Dermis blood vessel endothelial cell (primary cell): ENCODE results near the gene CORO1C. TPM values are rescaled to one million over a fixed set of nuclear protein-coding genes. Genes with fewer than 3 reads are reported as not detected.

Source experiments
- DNase-seq: peaks from one replicate; pipeline ENCODE4 v3.0.0; 2010
- total RNA-seq: library from RNA; depleted of rRNA; stranded (reverse); fragments of >200 nt; gene quantifications from 2 replicates; pipeline ENCODE4 v1.2.3, GENCODE V29; 2014

Gene CORO1C
- total RNA-seq, 1 donor from 2014 or later = 131 TPM

DNA sequence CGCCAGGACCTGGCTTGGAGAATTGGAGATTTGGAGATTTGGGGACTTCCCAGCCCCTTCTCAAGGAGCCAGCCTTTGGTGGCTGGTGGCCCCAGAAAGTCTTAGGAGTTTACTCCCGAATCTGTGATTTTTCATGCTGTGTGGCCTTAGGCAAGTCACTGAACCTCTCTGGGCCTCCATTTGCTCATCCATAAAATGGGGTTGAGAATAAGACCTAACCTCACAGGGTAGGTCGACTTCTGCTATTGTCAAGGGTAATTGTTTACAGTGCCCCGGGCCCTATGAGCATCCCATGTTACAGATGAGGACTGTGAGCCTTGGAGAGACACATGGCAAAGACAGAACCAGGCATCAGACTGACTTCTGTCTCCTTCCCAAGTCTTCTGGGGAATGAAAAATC is 117.3 kb downstream of the CORO1C start:
- DNase-seq = no peak

DNA sequence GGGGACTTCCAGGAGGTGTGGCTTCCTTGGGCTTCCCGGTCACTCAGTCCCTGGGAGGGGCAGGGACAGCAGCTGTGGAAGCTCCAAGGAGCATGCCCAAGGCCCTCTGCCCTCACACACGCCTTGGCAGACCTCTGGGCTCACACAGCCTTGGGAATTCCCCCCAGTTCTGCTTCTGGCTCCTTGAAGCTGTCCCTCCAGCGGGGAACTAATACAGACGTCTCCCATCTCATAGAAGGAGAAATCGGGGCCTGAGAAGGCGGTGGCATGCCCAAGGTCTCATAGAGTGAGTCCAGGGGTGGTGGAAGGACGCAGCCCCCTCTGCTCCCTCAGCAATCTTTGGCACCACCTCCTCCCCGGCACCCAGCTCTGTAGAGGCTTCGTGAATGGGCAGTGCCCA is 117.8 kb downstream of the CORO1C start:
- no peak for DNase-seq

DNA sequence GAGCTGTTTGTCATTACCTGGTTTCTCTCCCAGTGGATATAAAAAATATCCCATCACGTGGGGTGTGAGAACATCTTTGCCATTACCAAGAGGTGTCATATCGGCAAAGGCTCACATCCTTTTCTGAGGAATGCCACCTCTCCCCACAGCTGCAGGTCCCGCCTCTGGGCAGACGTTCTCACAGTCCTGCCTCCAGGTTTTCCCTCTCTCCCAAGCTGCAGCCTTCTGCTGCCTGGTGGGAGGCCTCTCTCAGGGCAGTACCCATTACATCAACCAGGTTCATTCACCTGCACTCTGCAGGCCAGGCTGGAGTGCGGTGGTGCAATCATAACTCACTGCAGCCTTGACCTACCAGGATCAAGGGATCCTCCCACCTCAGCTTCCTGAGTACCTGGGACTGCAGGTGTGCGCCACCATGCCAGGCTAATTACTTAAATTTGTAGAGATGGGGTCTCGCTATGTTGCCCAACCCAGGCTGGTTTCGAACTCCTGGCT is 118.5 kb downstream of the CORO1C start:
- no peak for DNase-seq

DNA sequence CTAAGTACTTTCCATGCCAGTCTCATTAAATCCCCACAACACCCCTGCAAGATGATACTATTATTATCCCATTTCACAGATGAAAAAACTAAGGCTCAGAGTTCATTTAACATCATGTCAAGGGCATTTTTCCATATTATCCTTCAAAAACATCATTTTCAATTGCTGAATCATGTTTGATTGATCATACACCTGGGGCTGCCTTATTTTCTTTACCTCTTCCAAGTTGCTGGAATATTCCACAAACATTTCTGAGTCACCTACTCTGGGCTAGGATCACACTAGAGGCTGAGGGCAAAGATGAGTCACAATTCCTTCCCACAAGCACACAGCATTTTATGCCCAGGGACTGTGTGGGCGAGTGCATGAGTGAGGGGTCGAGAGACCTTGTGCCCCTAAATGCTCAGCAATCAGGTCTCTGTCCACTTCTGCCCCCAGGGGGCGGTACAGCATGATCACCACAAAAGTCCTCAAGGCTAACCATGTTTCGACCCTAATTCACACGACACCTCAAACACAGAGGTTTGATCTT is 119.4 kb downstream of the CORO1C start:
- peak; percentile 78 for DNase-seq

DNA sequence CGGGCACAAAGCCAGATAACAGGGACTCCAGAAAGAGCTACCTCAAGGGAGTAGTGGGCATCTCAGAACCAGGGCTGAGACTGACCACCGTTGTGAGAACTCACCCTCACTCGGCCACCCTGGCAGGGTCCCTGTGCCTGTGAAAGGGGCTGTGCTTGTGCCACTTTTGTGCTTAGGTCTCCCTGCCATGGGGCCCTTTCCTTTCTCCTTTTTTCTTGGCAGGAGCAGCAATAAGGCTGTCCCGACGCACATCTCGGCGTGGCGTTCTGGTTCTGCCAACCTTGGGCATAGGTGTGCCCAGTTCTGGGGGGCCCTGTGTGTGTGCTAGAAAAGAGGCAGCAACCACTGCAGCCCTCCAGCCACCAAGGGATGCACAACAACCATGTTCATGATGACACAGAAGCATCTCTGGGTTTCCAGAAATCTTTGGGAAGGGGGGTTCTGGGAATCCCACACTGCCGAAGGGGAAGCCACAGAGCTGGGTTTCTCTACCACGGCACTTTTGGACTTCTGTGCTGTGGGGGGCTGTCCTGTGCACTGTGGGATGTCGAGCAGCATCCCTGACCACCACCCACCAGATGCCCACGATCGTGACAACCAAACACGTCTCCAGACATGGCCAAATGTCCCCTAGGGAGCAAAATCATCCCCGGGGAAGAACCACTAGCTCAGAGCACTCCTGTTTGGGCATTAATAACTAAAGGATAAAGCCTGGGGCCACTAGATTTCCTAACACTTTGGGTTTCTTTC is 120.3 kb downstream of the CORO1C start:
- DNase-seq = no peak

DNA sequence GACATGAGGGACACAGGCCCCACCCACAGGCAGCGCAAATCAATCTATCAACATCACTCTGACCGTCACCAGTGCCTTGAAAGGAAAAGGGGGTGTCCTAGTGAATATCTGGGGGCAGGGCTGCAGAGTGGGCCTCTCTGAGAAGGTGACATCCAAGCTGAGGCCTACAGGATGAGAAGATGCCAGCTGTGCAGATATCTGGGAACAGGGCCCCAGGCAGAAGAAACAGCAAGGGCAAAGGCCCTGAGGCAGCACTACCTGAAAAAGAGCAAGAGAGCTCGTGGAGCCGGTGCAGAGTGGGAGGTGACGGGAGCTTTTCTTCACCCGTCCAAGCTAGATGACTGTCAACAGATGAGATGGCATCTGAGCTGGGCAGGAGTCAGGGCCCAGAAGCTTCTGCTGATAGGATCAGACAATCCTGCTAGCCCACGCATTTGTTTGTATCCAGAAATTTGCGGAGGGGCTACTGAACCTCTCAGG is 120.9 kb downstream of the CORO1C start:
- no peak for DNase-seq

DNA sequence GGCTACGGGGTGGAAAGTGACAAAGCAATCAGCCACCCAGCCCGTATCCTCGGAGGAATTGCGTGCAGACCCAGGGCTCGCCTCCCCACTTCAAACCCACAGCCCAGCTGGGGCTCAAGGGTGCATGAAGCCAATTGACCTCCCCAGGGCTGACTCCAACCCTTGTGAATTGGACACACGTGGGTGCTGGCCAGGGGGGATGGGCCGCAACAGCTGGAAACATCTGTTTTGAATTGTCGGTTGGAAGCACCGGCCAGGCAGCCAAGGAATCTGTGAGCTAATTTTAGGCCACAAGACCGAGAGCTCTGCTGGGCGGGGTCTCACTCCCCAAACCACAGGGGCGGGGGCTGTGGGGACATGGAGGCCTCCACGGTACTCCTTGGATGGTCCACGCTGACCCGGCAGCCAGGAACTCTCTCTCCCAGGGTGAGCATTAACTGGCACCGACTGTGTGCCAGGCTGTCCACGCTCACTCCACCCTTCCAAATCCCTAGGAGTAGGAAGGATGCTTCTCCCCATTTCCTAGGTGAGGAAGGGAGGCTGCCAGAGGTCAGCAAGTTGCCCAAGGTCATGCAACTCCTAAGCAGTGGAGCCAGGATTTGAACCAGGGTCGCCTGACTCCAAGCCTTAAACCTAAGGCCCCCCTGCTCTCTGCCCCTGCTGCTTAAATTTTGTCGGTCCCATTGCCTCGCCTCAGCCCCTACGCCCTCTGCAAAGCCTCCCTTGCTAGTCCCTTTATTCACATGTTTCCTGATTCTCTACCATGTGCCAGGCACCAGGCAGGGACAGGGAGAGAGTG is 121.6 kb downstream of the CORO1C start:
- DNase-seq = no peak

- DNase-seq = no peak
Measured at GRCh38 chr12:108608616-108609015, 122.7 kb downstream of the CORO1C start.

- DNase-seq = no peak
Measured at GRCh38 chr12:108607981-108608600, 123.2 kb downstream of the CORO1C start.

DNA sequence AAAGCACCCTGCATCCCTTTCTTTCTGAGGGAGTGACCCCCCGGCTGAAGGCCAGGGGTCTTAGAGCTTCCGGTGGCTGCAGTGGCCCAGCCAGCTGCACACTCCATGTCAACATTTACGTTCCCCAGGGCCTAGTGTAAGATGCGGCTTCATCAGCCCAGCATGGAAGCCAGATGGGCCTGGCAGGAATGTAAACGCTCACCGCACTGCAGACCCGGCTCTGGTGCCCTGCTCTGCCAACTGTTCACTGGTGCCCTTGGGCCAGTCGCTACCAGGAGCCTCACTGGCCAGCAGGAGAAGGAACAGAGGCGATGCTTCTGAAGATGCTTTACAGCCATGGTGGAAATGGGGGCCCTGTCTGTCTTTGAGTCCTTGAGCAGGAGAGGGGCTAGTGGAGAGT is 124.8 kb downstream of the CORO1C start:
- no peak for DNase-seq

DNA sequence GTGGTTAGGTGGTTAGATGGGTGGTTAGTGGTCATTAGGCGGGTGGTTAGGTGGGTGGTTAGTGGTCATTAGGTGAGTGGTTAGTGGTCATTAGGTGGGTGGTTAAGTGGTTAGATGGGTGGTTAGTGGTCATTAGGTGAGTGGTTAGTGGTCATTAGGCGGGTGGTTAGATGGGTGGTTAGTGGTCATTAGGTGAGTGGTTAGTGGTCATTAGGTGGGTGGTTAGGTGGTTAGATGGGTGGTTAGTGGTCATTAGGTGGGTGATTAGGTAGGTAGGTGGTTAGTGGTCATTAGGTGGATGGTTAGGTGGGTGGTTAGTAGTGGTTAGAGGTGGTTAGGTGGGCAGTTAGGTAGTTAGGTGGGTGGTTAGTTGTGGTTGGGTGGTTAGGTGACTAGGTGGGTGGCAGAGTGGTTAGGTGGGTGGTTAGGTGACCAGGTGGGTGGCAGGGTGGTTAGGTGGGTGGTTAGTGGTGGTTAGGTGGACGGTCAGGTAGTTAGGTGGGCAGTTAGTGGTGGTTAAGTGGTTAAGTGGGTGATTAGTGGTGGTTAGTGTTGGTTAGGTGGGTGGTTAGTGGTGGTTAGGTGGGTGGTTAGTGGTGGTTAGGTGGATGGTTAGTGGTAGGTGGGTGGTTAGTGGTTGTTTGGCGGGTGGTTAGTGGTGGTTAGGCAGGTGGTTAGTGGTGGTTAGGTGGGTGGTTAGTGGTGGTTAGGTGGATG is 125.5 kb downstream of the CORO1C start:
- no peak for DNase-seq

DNA sequence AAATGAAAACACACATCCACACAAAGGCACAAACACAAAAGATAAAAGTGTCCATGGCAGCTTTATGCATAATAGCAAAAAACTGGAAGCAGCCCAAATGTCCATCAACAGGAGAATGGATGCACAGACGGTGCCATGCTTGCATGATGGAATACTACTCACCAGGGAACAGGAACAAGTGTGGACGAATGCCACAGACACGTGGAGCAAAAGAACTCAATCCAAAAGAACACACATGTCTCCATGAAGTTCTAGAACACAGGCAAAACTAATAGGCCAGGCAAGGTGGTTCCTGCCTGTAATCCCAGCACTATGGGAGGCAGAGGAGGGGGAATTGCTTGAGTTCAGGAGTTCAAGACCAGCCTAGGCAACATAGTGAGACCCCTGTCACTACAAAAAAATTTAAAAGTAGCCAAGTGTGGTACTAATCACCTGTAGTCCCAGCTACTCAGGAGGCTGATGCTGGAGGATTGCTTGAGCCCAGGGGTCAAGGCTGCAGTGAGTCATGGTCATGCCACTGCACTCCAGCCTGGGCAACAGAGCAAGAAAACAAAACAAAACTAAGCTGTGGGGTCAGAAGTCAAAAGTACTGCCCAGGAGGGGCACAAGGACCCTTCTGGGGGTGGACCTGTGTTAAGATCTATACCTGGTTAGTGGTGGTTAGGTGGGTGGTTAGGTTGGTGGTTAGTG is 126.2 kb downstream of the CORO1C start:
- DNase-seq = peak; percentile 23

- no peak for DNase-seq
Measured at GRCh38 chr12:108604208-108604941, 126.9 kb downstream of the CORO1C start.

DNA sequence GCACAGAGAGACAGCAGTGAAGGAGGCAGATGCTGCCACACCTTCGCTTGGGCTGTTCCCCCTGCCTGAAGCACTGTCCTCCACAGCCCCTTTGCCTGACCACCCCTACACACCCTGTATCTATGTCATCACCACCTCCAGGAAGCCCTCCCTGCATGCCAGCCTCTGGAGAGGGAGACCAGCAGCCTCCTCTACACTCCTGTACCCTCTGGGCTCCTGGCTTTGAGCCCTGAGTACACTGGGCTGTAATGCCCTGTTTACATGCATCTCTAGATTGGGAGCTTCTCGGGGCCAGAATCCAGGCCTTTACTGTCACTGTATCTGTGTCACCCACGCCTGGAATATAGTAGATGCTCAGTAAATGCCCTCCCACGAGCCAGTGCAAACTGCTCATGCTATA is 127.6 kb downstream of the CORO1C start:
- DNase-seq = no peak

- no peak for DNase-seq
Measured at GRCh38 chr12:108602976-108603704, 128.2 kb downstream of the CORO1C start.

DNA sequence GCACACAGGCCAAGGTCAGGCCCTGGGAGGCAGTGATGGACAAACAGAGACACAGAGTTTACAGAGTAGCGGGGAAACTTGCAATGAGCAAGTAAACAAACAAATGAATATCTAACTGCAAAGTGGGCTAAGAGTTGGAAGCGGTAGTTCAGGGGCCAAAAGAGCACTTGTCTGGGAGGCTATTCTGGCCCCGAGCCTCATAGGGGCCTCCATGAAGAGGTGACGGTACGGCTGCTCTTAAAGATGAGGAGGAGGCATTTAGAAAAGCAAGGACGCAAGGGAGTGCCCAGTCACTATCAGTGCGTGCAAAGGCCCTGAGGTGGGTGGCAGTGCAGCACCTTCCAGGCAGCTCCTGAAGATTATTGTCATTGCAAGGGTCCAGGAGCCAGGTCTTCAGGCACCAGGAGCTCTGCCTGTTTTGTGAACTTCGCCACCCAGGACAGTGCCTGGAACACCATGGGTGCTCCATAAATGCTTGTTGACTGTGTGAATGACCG is 129.1 kb downstream of the CORO1C start:
- DNase-seq = no peak

- no peak for DNase-seq
Measured at GRCh38 chr12:108600702-108601007, 130.7 kb downstream of the CORO1C start.

DNA sequence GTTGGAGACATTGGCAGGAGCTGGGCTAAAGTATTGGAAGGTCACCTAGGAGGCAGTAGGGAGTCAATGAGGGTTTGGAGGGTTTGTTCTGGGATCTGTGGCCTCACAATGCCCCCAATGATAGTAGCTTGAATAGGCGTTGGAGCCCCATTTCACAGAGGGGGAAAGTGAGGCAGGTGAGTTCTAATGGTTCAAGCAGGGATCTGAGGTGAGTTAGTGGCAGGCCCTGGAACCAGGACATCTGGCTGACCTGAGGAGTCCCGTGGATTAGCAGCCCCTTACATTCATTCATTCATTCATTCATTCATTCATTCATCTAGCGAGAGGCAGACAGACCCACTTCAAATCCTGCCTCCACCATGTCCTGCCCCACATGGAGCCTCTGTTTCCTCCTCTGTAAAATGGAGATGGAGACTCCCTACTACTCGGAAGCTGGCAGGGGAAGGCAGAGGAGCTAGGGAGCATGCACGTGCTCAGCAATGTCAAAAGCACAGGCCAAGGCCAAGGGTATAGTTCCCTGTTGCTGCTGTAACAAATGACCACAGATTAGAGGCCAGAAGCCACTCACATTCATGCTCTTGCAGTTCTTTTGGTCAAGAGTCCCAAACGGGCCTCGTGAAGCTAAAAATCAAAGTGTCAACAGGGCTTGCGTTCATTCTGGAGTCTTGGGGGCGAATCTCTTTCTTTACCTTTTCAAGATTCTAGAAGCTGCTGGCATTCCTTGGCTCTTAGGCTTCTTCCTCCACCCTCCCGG is 131.2 kb downstream of the CORO1C start:
- no peak for DNase-seq

GRCh38 chr12:108599541-108599940 is 131.8 kb downstream of the CORO1C start:
- no peak for DNase-seq
